ENCODE measurements around the gene ZBTB7B.
A peak's percentile ranks its signal among the peaks of the same experiment; 100 is the strongest.

The ZBTB7B gene

DNA sequence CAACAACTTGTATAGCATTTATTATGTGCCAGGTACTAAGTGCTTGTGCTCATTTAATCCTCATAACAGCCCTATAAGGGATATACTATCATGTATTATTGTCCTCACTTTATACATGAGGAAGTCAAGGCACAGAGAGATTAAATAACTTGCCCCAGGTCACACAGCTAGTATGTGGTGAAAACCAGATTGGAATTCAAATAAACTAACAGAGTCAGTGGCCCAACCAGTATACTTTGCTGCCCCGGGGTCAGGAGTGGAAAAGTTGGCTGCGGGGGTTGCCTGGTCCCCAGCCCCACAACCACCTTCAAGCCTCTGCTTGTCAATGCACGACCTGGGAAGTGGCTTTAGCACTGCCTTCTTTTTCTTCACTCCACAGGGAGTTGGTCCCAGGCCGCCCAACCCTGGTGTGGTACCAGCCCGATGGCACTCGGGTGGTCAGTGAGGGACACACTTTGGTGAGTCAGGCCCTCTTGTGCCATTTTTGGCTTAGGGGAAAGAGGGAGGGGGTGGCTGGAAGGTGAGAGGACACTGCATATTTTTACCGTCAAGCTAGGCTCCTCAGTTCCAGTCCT, 51.0 kb downstream of the ZBTB7B start:
- Mint-ChIP-seq H3K4me3 (peak overlapping the region; percentile 55), H3K4me1 (peaks cover 30% of the 10 kb centered on the region), H3K36me3 (peaks cover 5% of the 10 kb centered on the region), H3K27me3 (peaks cover 2% of the 10 kb centered on the region), H3K9me3 (no peaks in the 10 kb centered on the region), H3K27ac (peak overlapping the region; percentile 78)
- CTCF ChIA-PET = interaction anchor here (1.1 to 17.5 kb wide), 6 partner anchors 4 to 114 kb away, joined by 3 to 220 read pairs (median 26); partner anchors contain the start of genes ADAM15 and EFNA4
- no peak for DNase-seq

DNA sequence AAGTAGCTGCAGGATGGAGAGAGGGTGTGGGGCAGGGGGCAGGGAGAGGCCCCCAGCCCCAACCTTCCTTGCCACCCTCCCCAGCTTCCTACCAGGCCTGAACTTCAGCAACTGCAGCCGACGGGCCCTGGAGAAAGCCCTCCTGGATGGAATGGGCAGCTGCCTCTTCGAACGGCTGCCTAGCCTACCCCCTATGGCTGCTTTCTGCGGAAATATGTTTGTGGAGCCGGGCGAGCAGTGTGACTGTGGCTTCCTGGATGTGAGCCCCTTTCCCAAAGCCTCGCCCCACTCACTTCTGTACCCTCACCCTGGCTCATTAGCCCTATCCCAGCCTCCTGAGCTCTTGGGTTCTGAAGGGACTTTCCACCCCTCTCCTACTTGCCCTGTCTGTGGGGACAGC, 54.5 kb downstream of the ZBTB7B start:
- Mint-ChIP-seq H3K4me1 (peaks cover 23% of the 10 kb centered on the region), H3K27ac (no peak overlapping the region), H3K36me3 (peaks cover 13% of the 10 kb centered on the region), H3K27me3 (no peaks in the 10 kb centered on the region), H3K4me3 (no peak overlapping the region), H3K9me3 (no peaks in the 10 kb centered on the region)
- CTCF ChIA-PET = interaction anchor here (0.7 to 15.1 kb wide), 10 partner anchors 10 to 102 kb away, joined by 3 to 220 read pairs (median 4); partner anchors contain the start of genes ADAM15 and PBXIP1
- no peak for DNase-seq

DNA sequence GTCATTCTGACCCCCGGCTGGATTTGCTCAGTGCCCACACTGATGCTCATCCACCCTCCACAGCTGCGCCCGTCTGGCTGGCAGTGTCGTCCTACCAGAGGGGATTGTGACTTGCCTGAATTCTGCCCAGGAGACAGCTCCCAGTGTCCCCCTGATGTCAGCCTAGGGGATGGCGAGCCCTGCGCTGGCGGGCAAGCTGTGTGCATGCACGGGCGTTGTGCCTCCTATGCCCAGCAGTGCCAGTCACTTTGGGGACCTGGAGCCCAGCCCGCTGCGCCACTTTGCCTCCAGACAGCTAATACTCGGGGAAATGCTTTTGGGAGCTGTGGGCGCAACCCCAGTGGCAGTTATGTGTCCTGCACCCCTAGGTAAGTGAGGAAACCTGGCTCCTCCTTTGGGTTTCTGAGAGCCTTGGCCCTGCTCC, 55.2 kb downstream of the ZBTB7B start:
- peaks cover 22% of the 10 kb centered on the region for H3K4me1 Mint-ChIP-seq
- no peaks in the 10 kb centered on the region for H3K27me3 Mint-ChIP-seq

DNA sequence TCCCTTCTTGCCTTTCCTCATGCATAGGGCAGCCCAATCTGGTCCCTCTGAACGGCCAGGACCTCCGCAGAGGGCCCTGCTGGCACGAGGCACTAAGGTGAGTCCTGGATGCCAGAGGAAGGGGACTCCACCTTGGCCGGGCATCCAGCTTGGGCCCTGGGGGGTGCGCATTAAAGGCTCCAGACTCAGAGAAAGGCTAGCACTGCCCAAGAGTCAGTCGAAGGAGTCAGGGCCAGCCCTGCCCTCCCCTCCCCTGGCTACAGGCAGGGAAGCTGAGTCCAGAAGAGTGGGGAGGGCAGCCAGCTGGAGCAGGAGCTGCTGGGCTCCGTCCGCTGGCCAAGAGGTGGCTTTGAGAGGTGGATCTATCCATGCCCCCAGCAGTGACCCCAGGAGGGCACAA, 58.1 kb downstream of the ZBTB7B start:
- no peak overlapping the region for H3K4me3 Mint-ChIP-seq
- no peak overlapping the region for H3K27ac Mint-ChIP-seq

More for the DNA sequence above, 55.2 kb downstream of the ZBTB7B start:
- DNase-seq = no peak
- Mint-ChIP-seq H3K4me3 (no peak overlapping the region), H3K9me3 (no peaks in the 10 kb centered on the region), H3K36me3 (peaks cover 13% of the 10 kb centered on the region), H3K27ac (no peak overlapping the region)
- CTCF ChIA-PET = interaction anchor here (1.0 to 15.1 kb wide), 5 partner anchors 13 to 103 kb away, joined by 3 to 220 read pairs (median 5); partner anchors contain the start of gene ADAM15

DNA sequence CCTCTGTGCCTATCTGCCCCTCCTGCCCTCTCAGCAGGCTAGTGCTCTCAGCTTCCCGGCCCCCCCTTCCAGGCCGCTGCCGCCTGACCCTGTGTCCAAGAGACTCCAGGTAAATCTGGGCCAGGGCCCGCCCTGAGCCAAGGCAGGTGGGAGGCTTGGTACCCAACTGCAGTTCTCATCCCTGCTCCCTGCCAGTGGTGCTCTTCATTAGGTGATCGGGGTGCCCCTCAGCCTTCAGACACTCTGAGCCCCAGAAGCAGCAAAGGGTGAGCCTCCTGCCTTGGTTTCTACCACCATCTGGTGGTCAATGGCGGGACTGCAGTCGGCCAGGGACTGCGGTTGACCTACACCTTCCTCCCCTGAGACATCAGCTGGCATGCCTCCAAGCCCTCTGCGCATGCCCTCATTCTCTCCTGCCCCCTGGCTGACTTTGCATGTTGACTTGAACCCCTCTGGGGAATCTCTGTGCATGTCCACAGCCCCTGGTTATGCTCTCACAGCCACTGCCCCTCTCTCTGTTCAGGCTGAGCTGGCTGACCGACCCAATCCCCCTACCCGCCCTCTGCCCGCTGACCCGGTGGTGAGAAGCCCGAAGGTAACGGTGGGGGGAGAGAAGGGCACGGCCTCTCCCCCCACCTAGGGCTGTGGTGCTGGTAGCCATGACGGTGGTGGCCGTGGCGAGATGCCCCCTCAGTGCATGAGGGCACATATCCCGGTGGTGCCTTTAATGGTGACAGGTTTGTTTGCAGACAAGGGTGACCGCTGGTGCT, 59.0 kb downstream of the ZBTB7B start:
- H3K4me3 Mint-ChIP-seq = peak overlapping the region; percentile 4
- DNase-seq = peak; percentile 96
- peaks cover 10% of the 10 kb centered on the region for H3K36me3 Mint-ChIP-seq
- H3K9me3 Mint-ChIP-seq = no peaks in the 10 kb centered on the region
- H3K27me3 Mint-ChIP-seq = no peaks in the 10 kb centered on the region
- CTCF ChIA-PET = interaction anchor here (0.7 to 15.1 kb wide), 18 partner anchors 10 to 502 kb away, joined by 3 to 220 read pairs (median 4); partner anchors contain the start of genes ADAM15, PBXIP1 and PYGO2
- peaks cover 36% of the 10 kb centered on the region for H3K4me1 Mint-ChIP-seq
- H3K27ac Mint-ChIP-seq = no peak overlapping the region

More for the DNA sequence above, 58.1 kb downstream of the ZBTB7B start:
- no peaks in the 10 kb centered on the region for H3K9me3 Mint-ChIP-seq
- H3K27me3 Mint-ChIP-seq = no peaks in the 10 kb centered on the region
- DNase-seq = no peak
- peaks cover 32% of the 10 kb centered on the region for H3K4me1 Mint-ChIP-seq
- peaks cover 13% of the 10 kb centered on the region for H3K36me3 Mint-ChIP-seq
- CTCF ChIA-PET = interaction anchor here (1.3 to 15.1 kb wide), 8 partner anchors 15 to 501 kb away, joined by 3 to 220 read pairs (median 8); partner anchors contain the start of gene ADAM15

DNA sequence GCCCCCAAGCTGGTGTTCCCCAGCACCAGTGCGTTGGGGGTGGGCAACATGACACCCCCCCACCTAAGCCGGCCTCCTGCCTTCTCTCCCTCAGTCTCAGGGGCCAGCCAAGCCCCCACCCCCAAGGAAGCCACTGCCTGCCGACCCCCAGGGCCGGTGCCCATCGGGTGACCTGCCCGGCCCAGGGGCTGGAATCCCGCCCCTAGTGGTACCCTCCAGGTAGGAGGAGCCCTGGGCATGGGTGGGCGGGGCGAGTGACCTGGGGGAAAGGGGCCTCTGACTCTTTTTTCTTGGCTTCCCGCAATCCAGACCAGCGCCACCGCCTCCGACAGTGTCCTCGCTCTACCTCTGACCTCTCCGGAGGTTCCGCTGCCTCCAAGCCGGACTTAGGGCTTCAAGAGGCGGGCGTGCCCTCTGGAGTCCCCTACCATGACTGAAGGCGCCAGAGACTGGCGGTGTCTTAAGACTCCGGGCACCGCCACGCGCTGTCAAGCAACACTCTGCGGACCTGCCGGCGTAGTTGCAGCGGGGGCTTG, 59.6 kb downstream of the ZBTB7B start:
- H3K36me3 Mint-ChIP-seq = peaks cover 16% of the 10 kb centered on the region
- CTCF ChIA-PET = interaction anchor here (0.5 to 15.1 kb wide), 23 partner anchors 8 to 503 kb away, joined by 3 to 220 read pairs (median 4); partner anchors contain the start of genes ADAM15, PBXIP1 and PYGO2
- peak; percentile 37 for DNase-seq
- H3K4me1 Mint-ChIP-seq = peaks cover 36% of the 10 kb centered on the region
- H3K4me3 Mint-ChIP-seq = peak overlapping the region; percentile 65
- no peaks in the 10 kb centered on the region for H3K27me3 Mint-ChIP-seq
- H3K27ac Mint-ChIP-seq = no peak overlapping the region
- H3K9me3 Mint-ChIP-seq = no peaks in the 10 kb centered on the region

DNA sequence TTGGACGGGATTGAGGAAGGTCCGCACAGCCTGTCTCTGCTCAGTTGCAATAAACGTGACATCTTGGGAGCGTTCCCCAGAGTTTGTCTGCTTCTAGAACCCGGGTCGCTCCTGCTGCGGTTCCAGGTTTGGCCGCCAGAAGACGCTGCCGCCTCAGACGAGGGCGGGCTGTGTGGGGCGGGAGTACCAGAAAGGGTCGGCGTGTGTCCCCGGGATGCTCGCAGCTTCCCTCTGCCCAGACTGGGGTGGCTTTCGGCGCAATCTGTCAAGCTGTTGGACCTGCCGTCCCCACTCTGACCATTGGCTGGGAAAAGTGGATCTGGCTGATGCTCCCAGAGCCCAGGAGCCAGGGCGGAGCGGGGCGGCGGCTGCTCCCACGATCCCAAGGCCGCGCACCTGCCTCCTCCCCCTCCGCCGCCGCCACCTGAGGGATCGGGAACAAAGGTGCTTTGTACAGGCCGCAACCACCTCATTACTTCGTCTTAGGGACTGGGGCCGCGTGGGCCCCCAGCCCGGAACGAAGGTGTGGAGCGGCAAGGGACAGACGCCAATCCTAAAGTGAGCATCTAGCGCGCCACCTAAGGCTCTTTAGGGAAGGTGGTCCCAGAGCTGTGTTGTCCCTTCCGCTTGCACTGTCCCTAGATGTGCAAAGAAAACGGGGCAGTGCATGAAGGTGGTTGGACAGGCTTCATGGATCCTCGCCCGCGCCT, 60.3 kb downstream of the ZBTB7B start:
- Mint-ChIP-seq H3K27ac (no peak overlapping the region), H3K9me3 (no peaks in the 10 kb centered on the region), H3K27me3 (no peaks in the 10 kb centered on the region), H3K4me1 (peaks cover 36% of the 10 kb centered on the region), H3K4me3 (peak overlapping the region; percentile 65), H3K36me3 (peaks cover 17% of the 10 kb centered on the region)
- CTCF ChIA-PET = interaction anchor here (0.5 to 15.1 kb wide), 12 partner anchors 8 to 503 kb away, joined by 3 to 220 read pairs (median 4); partner anchors contain the start of genes ADAM15, FLAD1 and KRTCAP2
- DNase-seq = peak; percentile 88

DNA sequence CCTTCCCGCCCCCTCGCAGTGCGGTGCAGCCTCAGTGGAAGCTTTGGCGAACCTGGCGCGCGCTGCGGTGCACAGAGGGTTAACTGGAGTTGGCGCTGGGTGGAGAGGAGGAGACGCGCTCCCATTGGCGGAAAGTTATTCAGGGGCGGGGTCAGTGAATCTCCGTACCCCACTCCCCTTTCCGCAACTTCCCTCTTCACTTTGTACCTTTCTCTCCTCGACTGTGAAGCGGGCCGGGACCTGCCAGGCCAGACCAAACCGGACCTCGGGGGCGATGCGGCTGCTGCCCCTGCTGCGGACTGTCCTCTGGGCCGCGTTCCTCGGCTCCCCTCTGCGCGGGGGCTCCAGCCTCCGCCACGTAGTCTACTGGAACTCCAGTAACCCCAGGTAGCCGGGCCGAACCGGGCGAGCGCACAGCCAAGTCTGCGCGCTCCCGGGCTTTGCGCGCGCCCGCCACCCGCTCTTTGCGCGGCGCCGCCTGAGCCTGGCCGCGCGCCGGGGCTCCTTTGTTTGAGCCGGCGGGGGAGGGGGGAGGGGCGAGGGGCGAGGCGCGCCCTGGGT, 61.0 kb downstream of the ZBTB7B start, which contains the start of gene EFNA4:
Gene EFNA4, plus strand, starts transcription at position 191 of the 561 bp plus-strand sequence. Its CDS starts 84 bp downstream, at position 275.
- Mint-ChIP-seq H3K4me3 (peak within 1 kb of the TSS; percentile 76), H3K27me3 (no peaks in the 10 kb centered on the region), H3K27ac (peak within 1 kb of the TSS; percentile 61), H3K36me3 (peaks cover 18% of the 10 kb centered on the region), H3K9me3 (no peaks in the 10 kb centered on the region), H3K4me1 (peaks cover 36% of the 10 kb centered on the region)
- peak; percentile 93 for DNase-seq
- CTCF ChIA-PET = interaction anchor here (0.9 to 15.1 kb wide), 8 partner anchors 12 to 109 kb away, joined by 3 to 220 read pairs (median 5); partner anchors contain the start of genes ADAM15, EFNA3, FLAD1 and KRTCAP2

DNA sequence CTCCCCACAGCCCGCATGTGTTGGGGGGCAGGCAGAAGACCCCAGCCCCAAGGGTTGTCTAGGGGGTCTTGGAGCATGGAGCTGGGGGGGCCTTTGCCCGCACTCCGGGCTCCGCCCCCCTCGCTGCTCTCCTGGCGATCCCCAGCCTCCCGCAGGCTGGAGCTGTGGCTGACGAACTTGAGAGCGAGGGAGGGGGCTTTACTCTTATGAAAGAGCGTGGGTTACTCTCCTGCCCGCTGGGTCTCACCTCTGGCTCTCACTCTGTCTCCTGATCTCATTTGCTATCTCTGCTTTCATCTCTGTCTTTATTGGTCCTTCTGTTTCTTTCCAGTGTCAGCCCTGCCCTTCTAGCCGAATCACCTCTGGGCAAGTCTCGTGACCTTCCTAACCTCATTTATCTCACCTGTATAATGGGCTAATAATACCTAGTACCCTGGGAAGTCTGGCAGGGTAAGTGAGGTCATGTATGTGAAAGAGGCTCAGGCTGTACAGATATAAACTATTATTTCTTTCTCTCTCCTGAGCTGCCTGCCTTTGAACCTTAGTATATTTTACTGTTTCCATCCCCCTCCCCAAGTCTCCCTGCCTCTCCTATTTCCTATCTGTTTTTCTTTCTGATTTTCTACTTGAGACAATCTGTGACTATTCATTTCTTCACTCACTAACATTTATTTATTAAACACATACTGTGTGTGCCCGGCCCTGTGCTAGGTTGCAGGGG, 61.7 kb downstream of the ZBTB7B start:
- peaks cover 21% of the 10 kb centered on the region for H3K36me3 Mint-ChIP-seq
- CTCF ChIA-PET = interaction anchor here (1.0 to 15.1 kb wide), 6 partner anchors 14 to 103 kb away, joined by 4 to 220 read pairs (median 10); partner anchors contain the start of genes ADAM15 and EFNA3
- H3K9me3 Mint-ChIP-seq = no peaks in the 10 kb centered on the region
- H3K27me3 Mint-ChIP-seq = no peaks in the 10 kb centered on the region
- peaks cover 36% of the 10 kb centered on the region for H3K4me1 Mint-ChIP-seq
- peak overlapping the region; percentile 76 for H3K4me3 Mint-ChIP-seq
- peak; percentile 52 for DNase-seq
- H3K27ac Mint-ChIP-seq = peak overlapping the region; percentile 38

DNA sequence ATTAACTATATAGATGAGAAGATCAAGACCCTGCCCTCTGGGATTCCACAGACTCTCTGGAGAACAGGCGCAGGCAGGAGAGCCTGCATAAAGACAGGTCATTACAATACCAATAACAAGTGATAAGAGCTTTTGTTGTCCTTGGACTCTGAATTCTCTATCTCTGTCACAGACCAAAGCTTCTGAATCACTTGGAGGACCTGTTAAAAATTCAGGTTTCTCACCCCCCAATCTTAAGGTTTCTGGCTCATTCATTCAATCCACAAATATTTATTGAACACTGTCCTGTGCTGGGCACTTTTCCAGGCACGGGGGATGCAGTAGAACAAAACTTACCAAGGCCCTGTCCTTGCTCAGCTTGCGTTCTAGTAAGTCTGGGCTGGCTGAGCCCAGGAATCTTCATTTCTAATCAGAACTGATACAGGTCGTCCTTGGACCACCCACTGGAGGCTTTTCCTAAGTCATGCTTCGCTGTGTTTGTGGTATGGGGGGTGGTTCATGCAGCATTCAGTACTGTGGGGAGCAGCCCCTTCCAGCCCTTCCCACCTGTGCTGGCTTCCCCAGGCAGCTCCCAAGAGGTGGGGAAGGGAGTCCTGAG, 62.3 kb downstream of the ZBTB7B start:
- no peak overlapping the region for H3K27ac Mint-ChIP-seq
- peak overlapping the region; percentile 76 for H3K4me3 Mint-ChIP-seq
- H3K27me3 Mint-ChIP-seq = no peaks in the 10 kb centered on the region
- peaks cover 21% of the 10 kb centered on the region for H3K36me3 Mint-ChIP-seq
- no peak for DNase-seq
- peaks cover 36% of the 10 kb centered on the region for H3K4me1 Mint-ChIP-seq
- H3K9me3 Mint-ChIP-seq = no peaks in the 10 kb centered on the region
- CTCF ChIA-PET = interaction anchor here (1.0 to 15.1 kb wide), 6 partner anchors 11 to 103 kb away, joined by 3 to 220 read pairs (median 7); partner anchors contain the start of genes ADAM15 and EFNA3

DNA sequence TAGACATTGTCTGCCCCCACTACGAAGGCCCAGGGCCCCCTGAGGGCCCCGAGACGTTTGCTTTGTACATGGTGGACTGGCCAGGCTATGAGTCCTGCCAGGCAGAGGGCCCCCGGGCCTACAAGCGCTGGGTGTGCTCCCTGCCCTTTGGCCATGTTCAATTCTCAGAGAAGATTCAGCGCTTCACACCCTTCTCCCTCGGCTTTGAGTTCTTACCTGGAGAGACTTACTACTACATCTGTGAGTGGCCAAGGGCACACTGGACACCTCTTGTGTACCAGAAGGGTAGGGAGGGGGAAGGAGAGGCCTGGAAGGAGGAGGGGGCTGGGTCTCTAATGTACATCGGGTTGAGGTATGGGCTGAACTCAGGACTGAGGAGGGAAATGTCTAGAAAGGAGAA, 64.2 kb downstream of the ZBTB7B start:
- Mint-ChIP-seq H3K27ac (no peak overlapping the region), H3K4me3 (no peak overlapping the region)

More for the DNA sequence above, 64.2 kb downstream of the ZBTB7B start:
- Mint-ChIP-seq H3K9me3 (no peaks in the 10 kb centered on the region), H3K4me1 (peaks cover 42% of the 10 kb centered on the region), H3K36me3 (peaks cover 14% of the 10 kb centered on the region), H3K27me3 (peaks cover 14% of the 10 kb centered on the region)
- no peak for DNase-seq
- CTCF ChIA-PET = interaction anchor here (1.5 to 12.3 kb wide), 4 partner anchors 10 to 107 kb away, joined by 4 to 140 read pairs (median 8); partner anchors contain the start of genes KRTCAP2 and TRIM46

All from activated naive CD4-positive, alpha-beta T cell treated with anti-CD3 and anti-CD28 coated beads, Interleukin-2, amount 10 ng/mL, durations not matched to agents 7 days and 5 days (primary cell).